DND-41 (cell line): ENCODE data around the gene ENO2.

Experiments used
- CTCF ChIP-seq: IDR thresholded peaks from 2 replicates; pipeline ENCODE4 v1.5.1; 2012; ENCODE audit warnings: borderline replicate concordance, low read length, moderate library complexity, mild to moderate bottlenecking; ENCODE audit not compliant: poor library complexity, severe bottlenecking; ENCODE audit errors: extremely low read depth
- EZH2 ChIP-seq: IDR thresholded peaks from 3 replicates; pipeline ENCODE4 v1.6.1; 2012; ENCODE audit warnings: borderline replicate concordance, low read depth, mild to moderate bottlenecking, moderate library complexity, low read length, inconsistent platforms; ENCODE audit not compliant: severe bottlenecking

GRCh38 chr12:6917491-6918231 is 3.3 kb downstream of the ENO2 start:
- TF ChIP-seq CTCF (no peak), EZH2 (no peak)
